Psoas muscle (tissue), 8 donors: ENCODE measurements around the gene MTG1. TPM values are rescaled to one million over a fixed set of nuclear protein-coding genes. Genes with fewer than 3 reads are reported as not detected.
"Not testable (repeated sequence)": the region's sequence is repeated elsewhere in the genome, so short reads cannot be mapped to it uniquely, and the experiment has no call there.

Source experiments
- ATAC-seq, 4 donors: fragments of 200-7000 bp; cut with Tn5 transposase; one replicate each; pipeline ENCODE4 v1.9.1; 2020; ENCODE audit warnings: moderate library complexity in 3 of 4, mild to moderate bottlenecking in 2 of 4
- DNase-seq, 2 donors: peaks; one replicate each; pipeline ENCODE4 v3.0.0-alpha.2; 2020
- H3K27ac ChIP-seq: fragments of 200-600 bp; one replicate; pipeline ENCODE4 v1.8.0; 2022
- H3K27me3 ChIP-seq, 3 donors: fragments of 200-600 bp in 1 of 3; one replicate each; pipeline versions ENCODE4 v1.6.1 to v1.8.0; 2013 to 2022; ENCODE audit warnings: low read length in 2 of 3, mild to moderate bottlenecking in 2 of 3, moderate library complexity in 1 of 3; ENCODE audit not compliant: insufficient read depth in 3 of 3
- H3K36me3 ChIP-seq, 2 donors: fragments of 200-600 bp in 1 of 2; one replicate each; pipeline versions ENCODE4 v1.6.1 to v1.8.0; 2013 to 2022; ENCODE audit warnings: low read depth in 1 of 2, mild to moderate bottlenecking in 1 of 2, moderate library complexity in 1 of 2; ENCODE audit not compliant: insufficient read depth in 1 of 2
- H3K4me1 ChIP-seq: fragments of 200-600 bp; one replicate; pipeline ENCODE4 v1.8.0; 2022
- H3K4me3 ChIP-seq: fragments of 200-600 bp; one replicate; pipeline ENCODE4 v1.8.0; 2022; ENCODE audit warnings: mild to moderate bottlenecking
- H3K9me3 ChIP-seq: fragments of 200-600 bp; one replicate; pipeline ENCODE4 v1.8.0; 2022
- CTCF ChIP-seq: fragments of 200-600 bp; IDR thresholded peaks from one replicate; pipeline ENCODE4 v1.8.0; 2022; ENCODE audit warnings: antibody characterized with exemption
- WGBS, 3 donors: extraction: QIAGEN DNeasy Blood & Tissue Kit; methylation state at CpG; one replicate each; pipeline versions ENCODE4 v1.1.6 to v1.1.7; 2013; 5-methylcytosine and 5-hydroxymethylcytosine counted together
- intact Hi-C, 2 donors: fragments of 100-400 bp; cut with DNase I; formaldehyde crosslinking; loops; one replicate each; pipeline versions ENCODE4 v1.11.0 to v1.14.2; 2022
- polyA plus RNA-seq, 3 donors: library from polyadenylated mRNA; stranded (reverse); fragments of 200-250 nt; gene quantifications; one replicate each; pipeline ENCODE4 v1.2.3, GENCODE V29; 2013
- total RNA-seq, 4 donors: library from RNA; stranded (reverse); fragmentation: NEBNext Ultra II Directional in 2 of 4; extraction: Animal tissue kit (Norgen Biotek cat#: 25700) in 2 of 4; gene quantifications; one replicate each; pipeline versions ENCODE4 v1.2.1 to v1.2.4, GENCODE V29; 2021 to 2023
- donor health status: healthy with polysubstance abuse.
- donor health status: DM: no; HTN: no; CAD: no; lungs with moderate emphysema.
- donor health status: Bipolar disorder and iron deficiency.
- donor health status: healthy.
- donor health status: DM: yes; HTN: yes; CAD: no.
- donor health status: DM: no; HTN: no; CAD: no.
- donor health status: DM: no; HTN: no; CAD: no.
- donor health status: DM: yes; HTN: yes; CAD: no.

The MTG1 gene
- total and polyA plus RNA-seq, 7 donors: 22.7 to 67.1 (median 31.5) TPM

- H3K4me3 ChIP-seq: no peak overlapping the region
- no peaks in the 10 kb centered on the region for H3K4me1 ChIP-seq
- H3K27ac ChIP-seq: no peak overlapping the region
- DNase-seq (no peak), ATAC-seq (no peak)
- WGBS, 3 donors: 28 to 35% (median 29%) methylated on average over 50 to 55 of the region's 55 CpGs
- no peaks in the 10 kb centered on the region for H3K27me3 ChIP-seq
- intact Hi-C loops: no loop called here
- no peaks in the 10 kb centered on the region for H3K36me3 ChIP-seq
- TF ChIP-seq CTCF: no peak
- H3K9me3 ChIP-seq: no peaks in the 10 kb centered on the region
Measured at GRCh38 chr10:133465191-133465949, 71.4 kb downstream of the MTG1 start.

GRCh38 chr10:133465950-133466474, 72.1 kb downstream of the MTG1 start:
- 88 to 95% (median 92%) methylated on average over 7 of the region's 7 CpGs for WGBS, 3 donors
- DNase-seq: no peak
- no peaks in the 10 kb centered on the region for H3K36me3 ChIP-seq

GRCh38 chr10:133466683-133467275, 72.8 kb downstream of the MTG1 start:
- intact Hi-C loops: no loop called here
- Histone ChIP-seq H3K27ac (no peak overlapping the region), H3K4me3 (no peak overlapping the region), H3K36me3 (no peaks in the 10 kb centered on the region), H3K9me3 (no peaks in the 10 kb centered on the region), H3K4me1 (no peaks in the 10 kb centered on the region), H3K27me3 (no peaks in the 10 kb centered on the region)
- ATAC-seq: no peak
- no peak for DNase-seq
- no peak for TF ChIP-seq CTCF
- 91 to 93% (median 92%) methylated on average over 7 of the region's 7 CpGs for whole genome bisulfite sequencing, 3 donors

More at GRCh38 chr10:133465950-133466474, 72.1 kb downstream of the MTG1 start:
- ATAC-seq: no peak
- H3K4me3 ChIP-seq: no peak overlapping the region
- no peak for TF ChIP-seq CTCF
- no peaks in the 10 kb centered on the region for H3K4me1 ChIP-seq
- H3K9me3 ChIP-seq: no peaks in the 10 kb centered on the region
- H3K27me3 ChIP-seq: no peaks in the 10 kb centered on the region
- intact Hi-C loops: no loop called here
- H3K27ac ChIP-seq: no peak overlapping the region

GRCh38 chr10:133467286-133467911, 73.4 kb downstream of the MTG1 start:
- no peak for TF ChIP-seq CTCF
- DNase-seq (no peak), ATAC-seq (no peak)
- WGBS, 3 donors: 88 to 92% (median 89%) methylated on average over 17 of the region's 17 CpGs
- Histone ChIP-seq H3K9me3 (no peaks in the 10 kb centered on the region), H3K36me3 (no peaks in the 10 kb centered on the region), H3K4me3 (no peak overlapping the region), H3K4me1 (no peaks in the 10 kb centered on the region), H3K27ac (no peak overlapping the region), H3K27me3 (no peaks in the 10 kb centered on the region)
- intact Hi-C loops: no loop called here

- WGBS, 3 donors: 78 to 86% (median 79%) methylated on average over 3 of the region's 3 CpGs
Measured at GRCh38 chr10:133469205-133469604, 75.2 kb downstream of the MTG1 start.

More at GRCh38 chr10:133469205-133469604, 75.2 kb downstream of the MTG1 start:
- H3K9me3 ChIP-seq, H3K36me3 ChIP-seq, ATAC-seq, H3K4me3 ChIP-seq, H3K27me3 ChIP-seq, intact Hi-C loops, DNase-seq, H3K27ac ChIP-seq, H3K4me1 ChIP-seq: not testable (repeated sequence)
